HEK293 (cell line): Measurements from ENCODE around the gene HTT.

Source experiments
- CTCF ChIA-PET: fragments of 350-600 bp; formaldehyde crosslinking; extraction: SDS; loops from one replicate; lab custom pipeline; 2021; ENCODE audit warnings: antibody characterized with exemption; lab: Yijun Ruan, JAX
- POLR2A ChIA-PET: fragments of 300-600 bp; formaldehyde crosslinking; extraction: SDS; loops from one replicate; lab custom pipeline; 2020; ENCODE audit warnings: antibody characterized with exemption, inconsistent platforms; lab: Yijun Ruan, JAX
- H3K27ac ChIP-seq: fragments of 200-500 bp; sonication (Bioruptor generic); 2 replicates; pipeline ENCODE4 v1.5.1; 2014; ENCODE audit warnings: low read depth, low read length, control low read depth, inconsistent platforms; ENCODE audit errors: extremely low read depth
- H3K36me3 ChIP-seq, 2 experiments: fragments of 200-500 bp in 1 of 2; sonication (Bioruptor generic) in 1 of 2; 1 replicate in 1 of 2; 2 replicates in 1 of 2; pipeline ENCODE4 v1.5.1; 2014 to 2017; ENCODE audit warnings: inconsistent platforms in 2 of 2, low read length in 2 of 2; ENCODE audit not compliant: control insufficient read depth in 2 of 2, insufficient read depth in 1 of 2
- H3K4me1 ChIP-seq: fragments of 200-500 bp; sonication (Bioruptor generic); 2 replicates; pipeline ENCODE4 v1.5.1; 2014; ENCODE audit warnings: mild to moderate bottlenecking, low read length, inconsistent platforms; ENCODE audit not compliant: control insufficient read depth, insufficient read depth
- H3K4me3 ChIP-seq: 2 replicates; pipeline ENCODE4 v1.5.1; 2011; ENCODE audit warnings: low read depth, mild to moderate bottlenecking, control low read depth, low read length, moderate library complexity
- H3K9me3 ChIP-seq: fragments of 200-500 bp; sonication (Bioruptor generic); 2 replicates; pipeline ENCODE4 v1.5.1; 2014; ENCODE audit warnings: low read depth, low read length, inconsistent platforms; ENCODE audit not compliant: control insufficient read depth, insufficient read depth
- BCL11A ChIP-seq: fragments of 450-650 bp; formaldehyde crosslinking; IDR thresholded peaks from 2 replicates; pipeline ENCODE4 v1.5.1; 2016; ENCODE audit warnings: low read depth, missing biosample characterization, missing genetic modification characterization
- HOXA7 ChIP-seq: sonication (generic); formaldehyde crosslinking; IDR thresholded peaks from 2 replicates; pipeline ENCODE4 v1.8.1; 2022; ENCODE audit warnings: missing genetic modification reagents, borderline replicate concordance
- HOXC10 ChIP-seq: sonication (generic); formaldehyde crosslinking; IDR thresholded peaks from 2 replicates; pipeline ENCODE4 v1.8.1; 2023; ENCODE audit warnings: mild to moderate bottlenecking, missing genetic modification reagents
- KLF1 ChIP-seq: fragments of 450-650 bp; formaldehyde crosslinking; IDR thresholded peaks from 2 replicates; pipeline ENCODE4 v1.5.1; 2016; ENCODE audit warnings: missing biosample characterization, missing genetic modification characterization
- RBAK ChIP-seq: fragments of 450-650 bp; formaldehyde crosslinking; IDR thresholded peaks from 2 replicates; pipeline ENCODE4 v1.5.1; 2016; ENCODE audit warnings: missing biosample characterization, missing genetic modification characterization
- SCRT1 ChIP-seq: fragments of 450-650 bp; formaldehyde crosslinking; IDR thresholded peaks from 2 replicates; pipeline ENCODE4 v1.5.1; 2016; ENCODE audit warnings: missing biosample characterization, missing genetic modification characterization, borderline replicate concordance
- ZNF112 ChIP-seq: fragments of 450-650 bp; formaldehyde crosslinking; IDR thresholded peaks from 2 replicates; pipeline ENCODE4 v1.5.0; 2017; ENCODE audit warnings: missing biosample characterization, missing genetic modification characterization
- ZNF184 ChIP-seq: fragments of 450-650 bp; IDR thresholded peaks from 2 replicates; pipeline ENCODE4 v1.5.1; 2018; ENCODE audit warnings: missing biosample characterization, mild to moderate bottlenecking, missing genetic modification characterization
- ZNF19 ChIP-seq: fragments of 450-650 bp; formaldehyde crosslinking; IDR thresholded peaks from 2 replicates; pipeline ENCODE4; 2016; ENCODE audit warnings: missing biosample characterization, missing genetic modification characterization, low read depth
- ZNF202 ChIP-seq: fragments of 450-650 bp; formaldehyde crosslinking; IDR thresholded peaks from 2 replicates; pipeline ENCODE4 v1.5.1; 2016; ENCODE audit warnings: missing biosample characterization, missing genetic modification characterization, borderline replicate concordance
- ZNF214 ChIP-seq: fragments of 450-650 bp; formaldehyde crosslinking; IDR thresholded peaks from 2 replicates; pipeline ENCODE4 v1.5.1; 2017; ENCODE audit warnings: missing biosample characterization, mild to moderate bottlenecking, missing genetic modification characterization, borderline replicate concordance
- ZNF239 ChIP-seq: fragments of 450-650 bp; formaldehyde crosslinking; IDR thresholded peaks from 2 replicates; pipeline ENCODE4 v1.5.1; 2016; ENCODE audit warnings: missing biosample characterization, missing genetic modification characterization
- ZNF292 ChIP-seq: fragments of 450-650 bp; formaldehyde crosslinking; IDR thresholded peaks from 2 replicates; pipeline ENCODE4 v1.5.1; 2016; ENCODE audit warnings: low read depth, missing biosample characterization, missing genetic modification characterization, borderline replicate concordance
- ZNF37A ChIP-seq: fragments of 450-650 bp; IDR thresholded peaks from 2 replicates; pipeline ENCODE4 v1.5.1; 2018; ENCODE audit warnings: missing biosample characterization, missing genetic modification characterization
- ZNF48 ChIP-seq: fragments of 450-650 bp; formaldehyde crosslinking; IDR thresholded peaks from 2 replicates; pipeline ENCODE4 v1.5.1; 2016; ENCODE audit warnings: missing biosample characterization, missing genetic modification characterization
- ZNF549 ChIP-seq: fragments of 450-650 bp; IDR thresholded peaks from 2 replicates; pipeline ENCODE4 v1.5.1; 2018; ENCODE audit warnings: missing biosample characterization, missing genetic modification characterization, mild to moderate bottlenecking, inconsistent platforms, moderate library complexity
- ZNF747 ChIP-seq: fragments of 450-650 bp; formaldehyde crosslinking; IDR thresholded peaks from 2 replicates; pipeline ENCODE4 v1.5.1; 2016; ENCODE audit warnings: missing biosample characterization, missing genetic modification characterization
- ZNF76 ChIP-seq: fragments of 450-650 bp; formaldehyde crosslinking; IDR thresholded peaks from 2 replicates; pipeline ENCODE4; 2016; ENCODE audit warnings: low read depth, missing biosample characterization, missing genetic modification characterization, borderline replicate concordance
- ZNF776 ChIP-seq: fragments of 450-650 bp; formaldehyde crosslinking; IDR thresholded peaks from 2 replicates; pipeline ENCODE4 v1.5.0; 2017; ENCODE audit warnings: missing biosample characterization, missing genetic modification characterization, borderline replicate concordance
- ZNF792 ChIP-seq: fragments of 450-650 bp; formaldehyde crosslinking; IDR thresholded peaks from 2 replicates; pipeline ENCODE4 v1.5.1; 2016; ENCODE audit warnings: missing biosample characterization, missing genetic modification characterization
- ZNF843 ChIP-seq: fragments of 450-650 bp; formaldehyde crosslinking; IDR thresholded peaks from 2 replicates; pipeline ENCODE4 v1.5.1; 2016; ENCODE audit warnings: missing biosample characterization, missing genetic modification characterization
- TF ChIP-seq, protein P1 (sequence below): sonication (generic); formaldehyde crosslinking; IDR thresholded peaks from 2 replicates; pipeline ENCODE4 v1.8.1; 2022; ENCODE audit warnings: mild to moderate bottlenecking, moderate library complexity, missing genetic modification reagents
- TF ChIP-seq, protein P2 (sequence below): fragments of 450-650 bp; formaldehyde crosslinking; IDR thresholded peaks from 2 replicates; pipeline ENCODE4 v1.5.1; 2016; ENCODE audit warnings: missing biosample characterization, missing genetic modification characterization
- TF ChIP-seq, protein P3 (sequence below): fragments of 450-650 bp; formaldehyde crosslinking; IDR thresholded peaks from 2 replicates; pipeline ENCODE4 v1.5.1; 2016; ENCODE audit warnings: missing biosample characterization, missing genetic modification characterization
- TF ChIP-seq, protein P4 (sequence below): fragments of 450-650 bp; formaldehyde crosslinking; IDR thresholded peaks from 2 replicates; pipeline ENCODE4 v1.5.1; 2016; ENCODE audit warnings: missing biosample characterization, missing genetic modification characterization
- TF ChIP-seq, protein P5 (sequence below): IDR thresholded peaks from 2 replicates; pipeline ENCODE4 v1.6.1; 2011; ENCODE audit warnings: mild to moderate bottlenecking, low read depth, low read length, borderline replicate concordance

The HTT gene

DNA sequence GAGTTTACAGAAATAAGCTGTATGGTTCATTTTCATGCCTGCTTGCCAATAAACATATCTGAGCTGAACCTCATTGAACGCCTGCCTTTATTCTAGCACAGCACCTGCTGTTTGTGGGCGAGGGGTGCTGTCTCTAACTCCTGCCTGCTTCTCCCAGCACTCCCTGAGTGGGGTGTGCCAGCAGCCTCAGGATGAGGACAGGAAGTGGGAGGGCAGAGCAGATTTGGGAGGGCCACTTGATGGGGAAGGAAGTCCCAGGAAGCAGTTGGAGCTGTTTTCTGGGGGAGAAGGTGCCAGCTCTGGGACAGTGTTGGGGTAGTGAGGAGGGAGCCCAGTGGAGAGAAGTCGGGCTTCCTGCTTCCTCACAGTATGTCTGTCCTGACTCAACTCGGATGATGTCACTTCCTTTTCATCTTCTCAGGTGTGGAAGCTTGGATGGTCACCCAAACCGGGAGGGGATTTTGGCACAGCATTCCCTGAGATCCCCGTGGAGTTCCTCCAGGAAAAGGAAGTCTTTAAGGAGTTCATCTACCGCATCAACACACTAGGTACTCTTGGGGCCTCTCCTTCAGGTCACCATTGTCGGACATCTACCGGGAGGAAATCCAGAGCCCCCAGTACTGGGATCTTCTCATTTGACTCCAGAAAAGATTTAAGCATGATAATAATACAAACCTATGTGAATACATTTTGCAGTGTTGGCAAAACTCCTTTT is 145.4 kb downstream of the HTT start:
- Histone ChIP-seq H3K4me3 (no peak overlapping the region), H3K27ac (no peak overlapping the region), H3K9me3 (no peaks in the 10 kb centered on the region), H3K4me1 (no peaks in the 10 kb centered on the region), H3K36me3 (peaks cover 0 to 95% of the 10 kb centered on the region in 2 experiments; a peak in 1 of 3 replicates)
- TF ChIP-seq KLF1 (tag by site-specific recombination): no peak
- TF ChIP-seq ZNF202 (tag by site-specific recombination): no peak
- TF ChIP-seq, protein P1, sequence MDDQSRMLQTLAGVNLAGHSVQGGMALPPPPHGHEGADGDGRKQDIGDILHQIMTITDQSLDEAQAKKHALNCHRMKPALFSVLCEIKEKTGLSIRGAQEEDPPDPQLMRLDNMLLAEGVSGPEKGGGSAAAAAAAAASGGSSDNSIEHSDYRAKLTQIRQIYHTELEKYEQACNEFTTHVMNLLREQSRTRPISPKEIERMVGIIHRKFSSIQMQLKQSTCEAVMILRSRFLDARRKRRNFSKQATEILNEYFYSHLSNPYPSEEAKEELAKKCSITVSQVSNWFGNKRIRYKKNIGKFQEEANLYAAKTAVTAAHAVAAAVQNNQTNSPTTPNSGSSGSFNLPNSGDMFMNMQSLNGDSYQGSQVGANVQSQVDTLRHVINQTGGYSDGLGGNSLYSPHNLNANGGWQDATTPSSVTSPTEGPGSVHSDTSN (CRISPR knock-in tag): no peak
- no peak for TF ChIP-seq ZNF112
- TF ChIP-seq ZNF747 (tag by site-specific recombination): no peak
- TF ChIP-seq ZNF792 (tag by site-specific recombination): no peak
- TF ChIP-seq HOXC10 (CRISPR knock-in tag): no peak
- no peak for TF ChIP-seq ZNF76 (tag by site-specific recombination)
- TF ChIP-seq, protein P2, sequence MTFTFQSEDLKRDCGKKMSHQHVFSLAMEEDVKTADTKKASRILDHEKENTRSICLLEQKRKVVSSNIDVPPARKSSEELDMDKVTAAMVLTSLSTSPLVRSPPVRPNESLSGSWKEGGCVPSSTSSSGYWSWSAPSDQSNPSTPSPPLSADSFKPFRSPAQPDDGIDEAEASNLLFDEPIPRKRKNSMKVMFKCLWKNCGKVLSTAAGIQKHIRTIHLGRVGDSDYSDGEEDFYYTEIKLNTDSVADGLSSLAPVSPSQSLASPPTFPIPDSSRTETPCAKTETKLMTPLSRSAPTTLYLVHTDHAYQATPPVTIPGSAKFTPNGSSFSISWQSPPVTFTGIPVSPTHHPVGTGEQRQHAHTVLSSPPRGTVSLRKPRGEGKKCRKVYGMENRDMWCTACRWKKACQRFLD (tag by site-specific recombination): no peak
- TF ChIP-seq BCL11A (tag by site-specific recombination): no peak
- POLR2A ChIA-PET: no interaction called here
- CTCF ChIA-PET: interaction anchor here (1.1 kb wide), 1 partner anchor 224 kb away, joined by 4 read pairs; no protein-coding TSS in a partner anchor

DNA sequence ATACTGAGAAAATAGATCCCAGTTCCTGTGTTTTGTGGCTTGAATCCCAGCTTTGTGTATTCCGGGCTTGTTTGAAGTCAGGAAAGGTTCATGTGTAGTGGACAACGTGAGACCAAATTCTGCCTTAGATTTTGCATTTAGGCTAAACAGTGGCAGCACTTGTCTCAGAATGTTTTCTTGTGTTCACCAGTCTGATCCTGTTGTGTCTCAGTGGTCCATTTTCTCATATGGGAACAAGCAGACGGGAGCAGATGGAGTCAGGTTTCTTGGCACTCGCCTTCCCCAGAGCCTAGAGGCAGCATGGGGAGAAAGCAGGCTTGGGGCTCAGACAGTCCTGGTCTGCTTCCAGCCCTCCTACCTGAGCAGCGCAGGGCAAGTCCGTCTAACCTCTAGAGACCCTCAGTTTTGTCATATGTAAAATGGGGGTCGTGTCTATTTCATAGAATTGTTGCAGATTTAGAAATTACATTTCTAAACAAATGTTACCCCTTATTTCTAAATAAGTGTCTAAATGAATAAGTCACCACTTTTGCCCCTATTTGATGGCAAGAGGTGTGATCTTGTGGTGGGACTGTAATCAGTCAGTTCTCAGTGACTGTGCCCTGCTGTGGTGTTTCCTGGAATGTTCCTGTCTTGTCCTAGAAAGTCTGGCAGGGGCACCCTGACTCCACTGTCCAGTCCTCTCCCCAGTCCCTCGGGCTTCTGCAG is 146.1 kb downstream of the HTT start:
- ChIA-PET CTCF (interaction anchor here (1.1 kb wide), 1 partner anchor 223 kb away, joined by 4 read pairs; no protein-coding TSS in a partner anchor), POLR2A (no interaction called here)
- Histone ChIP-seq H3K4me3 (no peak overlapping the region), H3K27ac (no peak overlapping the region), H3K36me3 (peaks cover 0 to 95% of the 10 kb centered on the region in 2 experiments; a peak in 1 of 3 replicates), H3K9me3 (no peaks in the 10 kb centered on the region), H3K4me1 (no peaks in the 10 kb centered on the region)
- TF ChIP-seq ZNF843 (tag by site-specific recombination) (no peak), ZNF48 (tag by site-specific recombination) (no peak), ZNF214 (tag by site-specific recombination) (no peak), ZNF549 (tag by site-specific recombination) (no peak), HOXA7 (CRISPR knock-in tag) (no peak), ZNF37A (tag by site-specific recombination) (no peak), ZNF184 (no peak), RBAK (no peak), ZNF747 (tag by site-specific recombination) (no peak), BCL11A (tag by site-specific recombination) (no peak), SCRT1 (tag by site-specific recombination) (no peak), ZNF19 (no peak), ZNF776 (tag by site-specific recombination) (no peak), ZNF239 (tag by site-specific recombination) (no peak), ZNF292 (tag by site-specific recombination) (no peak)
- TF ChIP-seq, protein P3, sequence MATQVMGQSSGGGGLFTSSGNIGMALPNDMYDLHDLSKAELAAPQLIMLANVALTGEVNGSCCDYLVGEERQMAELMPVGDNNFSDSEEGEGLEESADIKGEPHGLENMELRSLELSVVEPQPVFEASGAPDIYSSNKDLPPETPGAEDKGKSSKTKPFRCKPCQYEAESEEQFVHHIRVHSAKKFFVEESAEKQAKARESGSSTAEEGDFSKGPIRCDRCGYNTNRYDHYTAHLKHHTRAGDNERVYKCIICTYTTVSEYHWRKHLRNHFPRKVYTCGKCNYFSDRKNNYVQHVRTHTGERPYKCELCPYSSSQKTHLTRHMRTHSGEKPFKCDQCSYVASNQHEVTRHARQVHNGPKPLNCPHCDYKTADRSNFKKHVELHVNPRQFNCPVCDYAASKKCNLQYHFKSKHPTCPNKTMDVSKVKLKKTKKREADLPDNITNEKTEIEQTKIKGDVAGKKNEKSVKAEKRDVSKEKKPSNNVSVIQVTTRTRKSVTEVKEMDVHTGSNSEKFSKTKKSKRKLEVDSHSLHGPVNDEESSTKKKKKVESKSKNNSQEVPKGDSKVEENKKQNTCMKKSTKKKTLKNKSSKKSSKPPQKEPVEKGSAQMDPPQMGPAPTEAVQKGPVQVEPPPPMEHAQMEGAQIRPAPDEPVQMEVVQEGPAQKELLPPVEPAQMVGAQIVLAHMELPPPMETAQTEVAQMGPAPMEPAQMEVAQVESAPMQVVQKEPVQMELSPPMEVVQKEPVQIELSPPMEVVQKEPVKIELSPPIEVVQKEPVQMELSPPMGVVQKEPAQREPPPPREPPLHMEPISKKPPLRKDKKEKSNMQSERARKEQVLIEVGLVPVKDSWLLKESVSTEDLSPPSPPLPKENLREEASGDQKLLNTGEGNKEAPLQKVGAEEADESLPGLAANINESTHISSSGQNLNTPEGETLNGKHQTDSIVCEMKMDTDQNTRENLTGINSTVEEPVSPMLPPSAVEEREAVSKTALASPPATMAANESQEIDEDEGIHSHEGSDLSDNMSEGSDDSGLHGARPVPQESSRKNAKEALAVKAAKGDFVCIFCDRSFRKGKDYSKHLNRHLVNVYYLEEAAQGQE (tag by site-specific recombination): no peak
- TF ChIP-seq, protein P4, sequence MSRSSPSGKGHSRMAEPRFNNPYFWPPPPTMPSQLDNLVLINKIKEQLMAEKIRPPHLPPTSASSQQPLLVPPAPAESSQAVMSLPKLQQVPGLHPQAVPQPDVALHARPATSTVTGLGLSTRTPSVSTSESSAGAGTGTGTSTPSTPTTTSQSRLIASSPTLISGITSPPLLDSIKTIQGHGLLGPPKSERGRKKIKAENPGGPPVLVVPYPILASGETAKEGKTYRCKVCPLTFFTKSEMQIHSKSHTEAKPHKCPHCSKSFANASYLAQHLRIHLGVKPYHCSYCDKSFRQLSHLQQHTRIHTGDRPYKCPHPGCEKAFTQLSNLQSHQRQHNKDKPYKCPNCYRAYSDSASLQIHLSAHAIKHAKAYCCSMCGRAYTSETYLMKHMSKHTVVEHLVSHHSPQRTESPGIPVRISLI: no peak
- TF ChIP-seq, protein P5, sequence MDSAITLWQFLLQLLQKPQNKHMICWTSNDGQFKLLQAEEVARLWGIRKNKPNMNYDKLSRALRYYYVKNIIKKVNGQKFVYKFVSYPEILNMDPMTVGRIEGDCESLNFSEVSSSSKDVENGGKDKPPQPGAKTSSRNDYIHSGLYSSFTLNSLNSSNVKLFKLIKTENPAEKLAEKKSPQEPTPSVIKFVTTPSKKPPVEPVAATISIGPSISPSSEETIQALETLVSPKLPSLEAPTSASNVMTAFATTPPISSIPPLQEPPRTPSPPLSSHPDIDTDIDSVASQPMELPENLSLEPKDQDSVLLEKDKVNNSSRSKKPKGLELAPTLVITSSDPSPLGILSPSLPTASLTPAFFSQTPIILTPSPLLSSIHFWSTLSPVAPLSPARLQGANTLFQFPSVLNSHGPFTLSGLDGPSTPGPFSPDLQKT: no peak
